Fibroblast of pulmonary artery (primary cell): Measurements from ENCODE around the gene RFNG.

ENCODE experiments used
- DNase-seq: peaks from one replicate; pipeline ENCODE4 v3.0.0-alpha.2; 2010; ENCODE audit warnings: low read depth
- H3K4me3 ChIP-seq: replicated peaks from 2 replicates; pipeline ENCODE4 v1.5.1; 2011; ENCODE audit warnings: low read depth, mild to moderate bottlenecking, control low read depth, low read length, moderate library complexity
- CTCF ChIP-seq: IDR thresholded peaks from 2 replicates; pipeline ENCODE4 v1.5.1; 2011; ENCODE audit warnings: mild to moderate bottlenecking, control low read depth, low read length, inconsistent platforms; ENCODE audit errors: missing control alignments

The RFNG gene

GRCh38 chr17:82034371-82035011 is 17.1 kb downstream of the RFNG start:
- DNase-seq = no peak
- no peak for TF ChIP-seq CTCF
- no peak overlapping the region for H3K4me3 ChIP-seq

- H3K4me3 ChIP-seq = no peak overlapping the region
- TF ChIP-seq CTCF = no peak
- no peak for DNase-seq
Observed at GRCh38 chr17:82033359-82034085, 18.1 kb downstream of the RFNG start.

DNA sequence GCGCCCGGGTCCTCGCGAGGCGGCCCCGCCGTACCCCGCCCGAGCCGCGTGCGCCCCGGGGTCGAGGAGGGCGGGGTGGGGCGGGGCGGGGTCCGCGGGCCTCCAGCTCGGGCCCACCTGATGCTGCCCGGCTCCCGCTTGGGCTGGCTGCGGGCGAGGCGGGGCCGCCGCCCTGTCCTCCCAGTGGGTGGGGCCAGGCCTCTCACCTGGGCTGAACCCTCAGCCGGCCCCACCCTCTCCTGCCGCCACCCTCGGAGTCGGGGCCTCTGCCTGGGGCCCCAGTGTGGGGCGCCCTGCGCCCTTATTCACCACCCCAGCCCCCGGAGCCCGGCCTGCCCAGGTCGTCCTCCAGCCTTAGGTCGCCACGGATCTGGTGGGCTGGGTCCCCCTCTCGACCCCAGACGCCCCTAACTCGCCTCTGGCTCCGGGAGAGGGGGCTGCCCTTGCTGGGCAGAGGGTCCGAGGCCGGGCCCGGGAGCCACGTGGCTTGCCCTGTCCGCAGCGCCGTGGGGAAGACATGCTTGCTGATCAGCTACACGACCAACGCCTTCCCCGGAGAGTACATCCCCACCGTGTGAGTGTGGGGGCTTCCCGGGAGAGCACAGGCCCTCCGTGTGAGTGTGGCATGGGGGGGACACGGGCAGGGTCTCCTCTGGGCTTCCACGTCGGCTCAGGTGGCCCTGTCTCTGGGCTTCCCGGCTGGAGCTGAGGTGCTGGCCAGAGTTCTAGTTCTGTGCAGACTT is 19.6 kb downstream of the RFNG start:
- TF ChIP-seq CTCF = no peak
- no peak for DNase-seq
- peak overlapping the region; percentile 50 for H3K4me3 ChIP-seq

DNA sequence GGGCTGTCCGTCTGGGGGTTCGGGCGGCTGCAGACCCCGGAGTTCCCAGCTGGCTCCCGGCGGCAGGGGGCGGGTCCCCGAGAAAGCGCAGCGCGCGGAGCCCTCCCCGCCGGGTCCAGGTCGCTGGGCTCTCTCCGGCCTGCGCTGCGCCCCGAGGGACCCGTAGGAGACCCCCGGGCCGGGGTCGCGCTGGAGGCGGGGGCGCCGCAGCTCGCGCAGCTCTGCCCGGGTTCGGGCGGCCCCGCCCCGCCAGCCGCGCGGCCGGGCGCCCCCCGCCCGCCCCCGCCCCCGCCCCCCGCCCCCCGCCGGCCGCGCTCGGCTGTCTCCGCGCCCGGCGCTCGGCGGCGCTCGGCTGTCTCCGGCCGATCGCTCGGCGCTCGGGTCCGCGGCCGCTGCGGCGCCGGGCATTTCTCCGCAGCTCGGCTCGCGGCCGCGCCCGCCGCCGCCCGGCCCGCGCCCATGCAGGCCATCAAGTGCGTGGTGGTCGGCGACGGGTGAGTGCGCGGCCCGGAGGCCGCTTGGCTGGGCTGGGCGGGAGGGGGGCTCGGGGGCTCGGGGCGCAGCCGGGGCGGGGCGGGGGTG is 20.2 kb downstream of the RFNG start, which contains the start of gene RAC3:
RAC3 (plus strand) TSS at position 376 of the 582 bp plus-strand sequence; CDS start at position 460, 84 bp downstream.
- peak; percentile 29 for DNase-seq
- no peak for TF ChIP-seq CTCF
- peak within 1 kb of the TSS; percentile 53 for H3K4me3 ChIP-seq

DNA sequence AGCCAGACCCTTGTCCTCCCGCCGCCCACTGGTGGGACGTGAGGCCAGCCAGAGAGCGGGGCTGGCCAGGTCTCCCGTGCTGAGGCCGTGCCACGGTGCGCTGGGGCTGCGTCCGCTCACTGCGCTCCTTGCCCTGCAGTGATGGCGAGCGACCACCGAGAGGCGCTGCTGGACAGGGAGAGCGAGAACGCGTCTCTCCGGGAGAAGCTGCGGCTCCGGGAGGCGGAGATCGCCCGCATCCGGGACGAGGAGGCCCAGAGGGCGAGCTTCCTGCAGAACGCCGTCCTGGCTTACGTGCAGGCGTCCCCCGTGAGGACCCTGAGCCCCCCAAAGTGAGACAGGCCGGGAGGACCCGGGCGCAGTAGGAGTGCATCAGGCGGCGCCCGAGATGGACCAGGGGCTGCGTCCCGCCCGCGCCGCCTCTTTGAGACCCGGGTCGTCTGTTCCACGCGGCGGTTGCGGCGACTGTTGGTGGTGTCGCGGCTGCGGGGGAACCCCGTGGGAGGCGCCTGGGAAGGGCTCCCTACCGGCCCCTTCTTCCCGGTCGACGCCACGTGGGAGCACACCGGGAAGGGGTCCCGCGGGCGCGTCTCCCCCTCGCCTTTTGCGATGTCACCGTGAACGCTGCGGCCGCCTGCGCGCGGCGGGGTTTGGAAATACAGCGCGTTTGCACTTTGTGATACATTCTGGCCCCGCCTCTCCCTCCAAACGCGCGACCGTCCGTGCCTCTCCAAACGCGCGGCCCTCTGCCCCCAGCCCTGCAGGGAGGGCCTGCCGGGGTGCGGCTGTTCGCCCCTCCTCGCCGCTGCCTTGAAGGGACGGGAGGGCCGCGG is 20.9 kb downstream of the RFNG start:
- peak; percentile 71 for TF ChIP-seq CTCF
- peak overlapping the region; percentile 53 for H3K4me3 ChIP-seq
- DNase-seq = peak; percentile 89

GRCh38 chr17:82029990-82030469 is 21.6 kb downstream of the RFNG start:
- TF ChIP-seq CTCF = no peak
- H3K4me3 ChIP-seq = no peak overlapping the region
- DNase-seq = no peak
